Measurements from ENCODE around the gene FREM1. TPM values are rescaled to one million over a fixed set of nuclear protein-coding genes. Genes with fewer than 3 reads are reported as not detected.

FREM1 gene
- total RNA-seq, 1 donor from 2014 or later: 1.7 TPM

GRCh38 chr9:14756291-14756690, 153.9 kb downstream of the FREM1 start:
- H3K4me3 Mint-ChIP-seq (ENCODE audit: unreplicated experiment): no peak overlapping the region
- DNase-seq: no peak
- H3K36me3 Mint-ChIP-seq (ENCODE audit: unreplicated experiment): no peaks in the 10 kb centered on the region
- no peak overlapping the region for H3K27ac Mint-ChIP-seq (ENCODE audit: unreplicated experiment)
- no peaks in the 10 kb centered on the region for H3K4me1 Mint-ChIP-seq (ENCODE audit: low read depth, unreplicated experiment)
- TF ChIP-seq, protein P1, sequence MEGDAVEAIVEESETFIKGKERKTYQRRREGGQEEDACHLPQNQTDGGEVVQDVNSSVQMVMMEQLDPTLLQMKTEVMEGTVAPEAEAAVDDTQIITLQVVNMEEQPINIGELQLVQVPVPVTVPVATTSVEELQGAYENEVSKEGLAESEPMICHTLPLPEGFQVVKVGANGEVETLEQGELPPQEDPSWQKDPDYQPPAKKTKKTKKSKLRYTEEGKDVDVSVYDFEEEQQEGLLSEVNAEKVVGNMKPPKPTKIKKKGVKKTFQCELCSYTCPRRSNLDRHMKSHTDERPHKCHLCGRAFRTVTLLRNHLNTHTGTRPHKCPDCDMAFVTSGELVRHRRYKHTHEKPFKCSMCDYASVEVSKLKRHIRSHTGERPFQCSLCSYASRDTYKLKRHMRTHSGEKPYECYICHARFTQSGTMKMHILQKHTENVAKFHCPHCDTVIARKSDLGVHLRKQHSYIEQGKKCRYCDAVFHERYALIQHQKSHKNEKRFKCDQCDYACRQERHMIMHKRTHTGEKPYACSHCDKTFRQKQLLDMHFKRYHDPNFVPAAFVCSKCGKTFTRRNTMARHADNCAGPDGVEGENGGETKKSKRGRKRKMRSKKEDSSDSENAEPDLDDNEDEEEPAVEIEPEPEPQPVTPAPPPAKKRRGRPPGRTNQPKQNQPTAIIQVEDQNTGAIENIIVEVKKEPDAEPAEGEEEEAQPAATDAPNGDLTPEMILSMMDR (IDR thresholded peaks at IDR 0.05; ENCODE audit: partially characterized antibody, unreplicated experiment): no peak
- H3K9me3 Mint-ChIP-seq (ENCODE audit: unreplicated experiment): no peaks in the 10 kb centered on the region
- H3K27me3 Mint-ChIP-seq (ENCODE audit: unreplicated experiment): no peaks in the 10 kb centered on the region

GRCh38 chr9:14752871-14753270, 157.4 kb downstream of the FREM1 start:
- DNase-seq: no peak
- no peaks in the 10 kb centered on the region for H3K9me3 Mint-ChIP-seq (ENCODE audit: unreplicated experiment)
- no peak overlapping the region for H3K4me3 Mint-ChIP-seq (ENCODE audit: unreplicated experiment)
- H3K4me1 Mint-ChIP-seq (ENCODE audit: low read depth, unreplicated experiment): peaks cover 10% of the 10 kb centered on the region
- no peaks in the 10 kb centered on the region for H3K27me3 Mint-ChIP-seq (ENCODE audit: unreplicated experiment)
- no peaks in the 10 kb centered on the region for H3K36me3 Mint-ChIP-seq (ENCODE audit: unreplicated experiment)
- no peak overlapping the region for H3K27ac Mint-ChIP-seq (ENCODE audit: unreplicated experiment)
- TF ChIP-seq, protein P1 (IDR thresholded peaks at IDR 0.05; ENCODE audit: partially characterized antibody, unreplicated experiment): no peak

- Mint-ChIP-seq H3K36me3 (ENCODE audit: unreplicated experiment) (no peaks in the 10 kb centered on the region), H3K27me3 (ENCODE audit: unreplicated experiment) (no peaks in the 10 kb centered on the region), H3K4me3 (ENCODE audit: unreplicated experiment) (no peak overlapping the region), H3K4me1 (ENCODE audit: low read depth, unreplicated experiment) (peaks cover 10% of the 10 kb centered on the region), H3K9me3 (ENCODE audit: unreplicated experiment) (no peaks in the 10 kb centered on the region), H3K27ac (ENCODE audit: unreplicated experiment) (no peak overlapping the region)
- TF ChIP-seq, protein P1 (IDR thresholded peaks at IDR 0.05; ENCODE audit: partially characterized antibody, unreplicated experiment): no peak
- DNase-seq: no peak
Measured at GRCh38 chr9:14752271-14752670, 158.0 kb downstream of the FREM1 start.

- TF ChIP-seq, protein P1 (IDR thresholded peaks at IDR 0.05; ENCODE audit: partially characterized antibody, unreplicated experiment): no peak
- H3K27me3 Mint-ChIP-seq (ENCODE audit: unreplicated experiment): no peaks in the 10 kb centered on the region
- H3K27ac Mint-ChIP-seq (ENCODE audit: unreplicated experiment): no peak overlapping the region
- no peak for DNase-seq
- no peaks in the 10 kb centered on the region for H3K9me3 Mint-ChIP-seq (ENCODE audit: unreplicated experiment)
- no peak overlapping the region for H3K4me3 Mint-ChIP-seq (ENCODE audit: unreplicated experiment)
- peaks cover 10% of the 10 kb centered on the region for H3K4me1 Mint-ChIP-seq (ENCODE audit: low read depth, unreplicated experiment)
- no peaks in the 10 kb centered on the region for H3K36me3 Mint-ChIP-seq (ENCODE audit: unreplicated experiment)
Measured at GRCh38 chr9:14750821-14751220, 159.4 kb downstream of the FREM1 start.

DNA sequence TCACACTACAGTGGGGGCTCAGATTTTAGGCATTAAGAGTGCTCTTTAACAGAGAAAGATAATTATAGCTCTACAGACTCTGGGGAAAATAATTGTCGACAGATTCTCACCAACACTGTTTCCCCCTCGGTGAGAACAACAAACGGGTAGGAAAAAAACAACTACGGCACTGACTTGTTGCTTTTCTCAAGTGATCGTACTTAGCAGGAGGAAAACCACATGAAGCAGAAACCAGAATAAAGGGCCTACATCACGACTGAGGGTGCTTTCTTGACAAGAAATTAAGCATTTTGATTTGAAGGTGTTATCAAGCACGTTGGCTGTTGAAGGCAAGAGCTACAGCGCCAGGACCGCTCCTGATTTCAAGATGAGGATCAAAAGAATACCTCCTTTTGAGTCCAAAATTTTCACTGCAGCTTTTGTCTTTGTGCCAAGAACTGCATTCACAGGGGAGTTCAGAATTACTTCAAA, 160.5 kb downstream of the FREM1 start:
- H3K9me3 Mint-ChIP-seq (ENCODE audit: unreplicated experiment): no peaks in the 10 kb centered on the region
- H3K27me3 Mint-ChIP-seq (ENCODE audit: unreplicated experiment): no peaks in the 10 kb centered on the region
- H3K36me3 Mint-ChIP-seq (ENCODE audit: unreplicated experiment): no peaks in the 10 kb centered on the region
- TF ChIP-seq, protein P1 (IDR thresholded peaks at IDR 0.05; ENCODE audit: partially characterized antibody, unreplicated experiment): no peak
- peaks cover 10% of the 10 kb centered on the region for H3K4me1 Mint-ChIP-seq (ENCODE audit: low read depth, unreplicated experiment)
- no peak overlapping the region for H3K27ac Mint-ChIP-seq (ENCODE audit: unreplicated experiment)
- DNase-seq: no peak
- no peak overlapping the region for H3K4me3 Mint-ChIP-seq (ENCODE audit: unreplicated experiment)
